H9 (cell line): Measurements from ENCODE around the gene POU2F3. TPM values are rescaled to one million over a fixed set of nuclear protein-coding genes. Genes with fewer than 3 reads are reported as not detected.

Experiments used
- DNase-seq: peaks from one replicate; pipeline ENCODE4 v3.0.0-alpha.2; 2017
- H2AFZ ChIP-seq: one replicate; pipeline ENCODE4 v1.6.1; 2013; ENCODE audit warnings: mild to moderate bottlenecking, low read length, control low read depth, moderate library complexity
- H2AK5ac ChIP-seq: 2 replicates; pipeline ENCODE4 v1.6.1; 2013; ENCODE audit warnings: low read length, control low read depth, mixed read lengths; ENCODE audit not compliant: insufficient read length
- H2BK120ac ChIP-seq: one replicate; pipeline ENCODE4 v1.6.1; 2013; ENCODE audit warnings: low read depth, mild to moderate bottlenecking, low read length, control low read depth, inconsistent platforms; ENCODE audit not compliant: poor library complexity, severe bottlenecking
- H2BK12ac ChIP-seq: 2 replicates; pipeline ENCODE4 v1.6.1; 2013; ENCODE audit warnings: low read length, control low read depth, mixed read lengths, low read depth; ENCODE audit not compliant: insufficient read length
- H2BK15ac ChIP-seq: 2 replicates; pipeline ENCODE4 v1.6.1; 2013; ENCODE audit warnings: low read depth, low read length, control low read depth
- H2BK20ac ChIP-seq: one replicate; pipeline ENCODE4 v1.6.1; 2013; ENCODE audit warnings: low read depth, mild to moderate bottlenecking, low read length, control low read depth, inconsistent platforms; ENCODE audit not compliant: poor library complexity, severe bottlenecking
- H2BK5ac ChIP-seq: 2 replicates; pipeline ENCODE4 v1.6.1; 2013; ENCODE audit warnings: low read length, control low read depth, mixed read lengths; ENCODE audit not compliant: insufficient read length
- H3K14ac ChIP-seq: 2 replicates; pipeline ENCODE4 v1.6.1; 2013; ENCODE audit warnings: low read length, control low read depth; ENCODE audit not compliant: insufficient read depth
- H3K18ac ChIP-seq: 2 replicates; pipeline ENCODE4 v1.6.1; 2013; ENCODE audit warnings: low read depth, mild to moderate bottlenecking, mixed read lengths, low read length, control low read depth; ENCODE audit not compliant: insufficient read length
- H3K23ac ChIP-seq: 2 replicates; pipeline ENCODE4 v1.6.1; 2013; ENCODE audit warnings: low read length, control low read depth, mixed read lengths, low read depth; ENCODE audit not compliant: insufficient read length
- H3K23me2 ChIP-seq: 2 replicates; pipeline ENCODE4 v1.6.1; 2013; ENCODE audit warnings: low read depth, mild to moderate bottlenecking, mixed read lengths, low read length, control low read depth; ENCODE audit not compliant: insufficient read length, poor library complexity, severe bottlenecking
- H3K27ac ChIP-seq: 2 replicates; pipeline ENCODE4 v1.5.1; 2013; ENCODE audit warnings: low read length, control low read depth, mixed read lengths, low read depth; ENCODE audit not compliant: insufficient read length
- H3K27me3 ChIP-seq: 2 replicates; pipeline ENCODE4 v1.6.1; 2013; ENCODE audit warnings: low read length, control low read depth, inconsistent platforms; ENCODE audit not compliant: insufficient read depth
- H3K4ac ChIP-seq: 2 replicates; pipeline ENCODE4 v1.6.1; 2013; ENCODE audit warnings: low read depth, mild to moderate bottlenecking, control low read depth, inconsistent platforms, low read length, moderate library complexity
- H3K4me1 ChIP-seq: 2 replicates; pipeline ENCODE4 v1.6.1; 2013; ENCODE audit warnings: low read length, control low read depth, inconsistent platforms; ENCODE audit not compliant: insufficient read depth
- H3K4me2 ChIP-seq: 2 replicates; pipeline ENCODE4 v1.6.1; 2013; ENCODE audit warnings: low read length, control low read depth, mixed read lengths; ENCODE audit not compliant: insufficient read length, insufficient read depth
- H3K56ac ChIP-seq: 2 replicates; pipeline ENCODE4 v1.6.1; 2013; ENCODE audit warnings: low read depth, mild to moderate bottlenecking, mixed read lengths, low read length, control low read depth; ENCODE audit not compliant: insufficient read length
- H3K79me1 ChIP-seq: 2 replicates; pipeline ENCODE4 v1.6.1; 2013; ENCODE audit warnings: low read depth, mild to moderate bottlenecking, moderate library complexity, low read length, control low read depth, inconsistent platforms; ENCODE audit not compliant: insufficient read depth, poor library complexity, severe bottlenecking
- H3K79me2 ChIP-seq: 2 replicates; pipeline ENCODE4 v1.6.1; 2013; ENCODE audit warnings: low read length, control low read depth, inconsistent platforms; ENCODE audit not compliant: insufficient read depth
- H3K9ac ChIP-seq: 2 replicates; pipeline ENCODE4 v1.6.1; 2013; ENCODE audit warnings: low read length, control low read depth, mixed read lengths; ENCODE audit not compliant: insufficient read length; ENCODE audit errors: extremely low read depth
- H3K9me3 ChIP-seq: one replicate; pipeline ENCODE4 v1.6.1; 2013; ENCODE audit warnings: low read depth, low read length, inconsistent platforms; ENCODE audit not compliant: control insufficient read depth
- H3T11ph ChIP-seq: one replicate; pipeline ENCODE4 v1.6.1; 2013; ENCODE audit warnings: mild to moderate bottlenecking, low read length, control low read depth, inconsistent platforms
- H4K20me1 ChIP-seq: one replicate; pipeline ENCODE4 v1.6.1; 2013; ENCODE audit not compliant: control insufficient read depth, insufficient read length, insufficient read depth
- H4K5ac ChIP-seq: 2 replicates; pipeline ENCODE4 v1.6.1; 2013; ENCODE audit warnings: low read depth, mild to moderate bottlenecking, mixed read lengths, low read length, control low read depth; ENCODE audit not compliant: insufficient read length
- H4K8ac ChIP-seq: replicated peaks from 2 replicates; pipeline ENCODE4 v1.6.1; 2013; ENCODE audit warnings: low read length, control low read depth, mixed read lengths, low read depth; ENCODE audit not compliant: insufficient read length
- H4K91ac ChIP-seq: 2 replicates; pipeline ENCODE4 v1.6.1; 2013; ENCODE audit warnings: low read depth, mild to moderate bottlenecking, moderate library complexity, mixed read lengths, low read length, control low read depth; ENCODE audit not compliant: insufficient read length
- H3K27ac Mint-ChIP-seq, 3 experiments: 2 replicates in 2 of 3; 3 replicates in 1 of 3; pipeline ENCODE4 v1.8.0; 2020 to 2021; ENCODE audit warnings: mixed read lengths in 3 of 3, mild to moderate bottlenecking in 1 of 3, moderate library complexity in 1 of 3
- H3K27me3 Mint-ChIP-seq: 2 replicates; pipeline ENCODE4 v1.8.0; 2021; ENCODE audit warnings: low read depth, mild to moderate bottlenecking, moderate library complexity, mixed read lengths
- H3K36me3 Mint-ChIP-seq, 3 experiments: 2 replicates in 2 of 3; 3 replicates in 1 of 3; pipeline ENCODE4 v1.8.0; 2020 to 2021; ENCODE audit warnings: low read depth in 3 of 3, mixed read lengths in 3 of 3; ENCODE audit not compliant: insufficient read depth in 1 of 3
- H3K4me1 Mint-ChIP-seq, 2 experiments: 2 replicates each; pipeline ENCODE4 v1.8.0; 2020; ENCODE audit warnings: mixed read lengths in 2 of 2
- H3K4me3 Mint-ChIP-seq, 2 experiments: 2 replicates in 1 of 2; 3 replicates in 1 of 2; pipeline ENCODE4 v1.8.0; 2020 to 2021; ENCODE audit warnings: mild to moderate bottlenecking in 2 of 2, mixed read lengths in 2 of 2, moderate library complexity in 1 of 2
- H3K9me3 Mint-ChIP-seq, 2 experiments: 2 replicates in 1 of 2; 3 replicates in 1 of 2; pipeline ENCODE4 v1.8.0; 2020; ENCODE audit warnings: mild to moderate bottlenecking in 2 of 2, mixed read lengths in 2 of 2, moderate library complexity in 1 of 2
- WGBS: extraction: QIAGEN DNeasy Blood & Tissue Kit; methylation state at CpG from one replicate; pipeline ENCODE4 v1.1.7; 2013; ENCODE audit warnings: missing lambda C conversion rate, low lambda C conversion rate, mixed read lengths; ENCODE audit not compliant: insufficient read length; ENCODE audit errors: extremely low coverage; 5-methylcytosine and 5-hydroxymethylcytosine counted together
- total RNA-seq: library from RNA; stranded (reverse); gene quantifications from 2 replicates; pipeline ENCODE4 v1.2.1, GENCODE V29; 2021
- TF ChIP-seq, protein P1 (sequence below): fragments of 200-600 bp; sonication (generic); conservative IDR thresholded peaks from 3 replicates; pipeline ENCODE4 v1.8.0; 2021; ENCODE audit warnings: antibody characterized with exemption, mild to moderate bottlenecking

POU2F3 gene
- total RNA-seq, 1 experiment from 2014 or later = 1.1 TPM

DNA sequence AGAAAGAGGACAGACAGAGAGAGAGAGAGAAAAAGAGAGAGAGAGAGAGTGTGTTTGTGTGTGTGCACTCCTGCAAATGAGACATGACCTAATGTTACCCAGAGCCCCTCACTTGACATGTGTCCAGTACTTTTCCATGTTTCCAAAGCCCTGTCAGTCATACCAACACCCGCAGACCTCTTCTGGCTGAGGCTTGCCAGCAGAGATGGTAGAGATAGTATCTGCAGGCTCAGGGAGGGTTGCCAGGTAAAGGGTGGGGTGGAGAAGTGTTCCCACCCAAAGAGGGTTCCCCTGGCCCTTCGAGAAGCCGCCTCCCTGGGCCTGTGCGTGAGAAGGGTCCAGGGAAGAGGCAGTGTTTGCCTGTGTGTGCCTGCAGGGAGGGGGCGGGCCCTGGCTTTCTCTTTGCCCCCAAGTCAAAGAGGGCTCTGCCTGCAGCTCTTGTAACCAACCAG lies 40.7 kb downstream of the POU2F3 start:
- DNase-seq = no peak
- Histone ChIP-seq H2BK120ac (no peak overlapping the region), H3K56ac (no peak overlapping the region), H3K79me2 (no peaks in the 10 kb centered on the region), H2AFZ (no peak overlapping the region), H2BK15ac (no peak overlapping the region), H3K9me3 (no peaks in the 10 kb centered on the region), H2BK12ac (no peak overlapping the region), H4K5ac (no peak overlapping the region), H3K27me3 (no peaks in the 10 kb centered on the region), H3K9ac (no peak overlapping the region), H2AK5ac (no peak overlapping the region), H2BK5ac (no peak overlapping the region), H3K79me1 (no peaks in the 10 kb centered on the region), H3K18ac (no peak overlapping the region), H3K23me2 (no peaks in the 10 kb centered on the region), H4K8ac (no peak overlapping the region), H3K23ac (no peak overlapping the region), H3K4me1 (no peaks in the 10 kb centered on the region; the same call in 1 of the 2 replicates), H3K14ac (no peak overlapping the region), H3K4ac (no peak overlapping the region), H2BK20ac (no peak overlapping the region), H3K4me2 (no peak overlapping the region), H3K27ac (no peak overlapping the region), H4K20me1 (no peaks in the 10 kb centered on the region), H3T11ph (no peak overlapping the region), H4K91ac (no peak overlapping the region)
- TF ChIP-seq, protein P1, sequence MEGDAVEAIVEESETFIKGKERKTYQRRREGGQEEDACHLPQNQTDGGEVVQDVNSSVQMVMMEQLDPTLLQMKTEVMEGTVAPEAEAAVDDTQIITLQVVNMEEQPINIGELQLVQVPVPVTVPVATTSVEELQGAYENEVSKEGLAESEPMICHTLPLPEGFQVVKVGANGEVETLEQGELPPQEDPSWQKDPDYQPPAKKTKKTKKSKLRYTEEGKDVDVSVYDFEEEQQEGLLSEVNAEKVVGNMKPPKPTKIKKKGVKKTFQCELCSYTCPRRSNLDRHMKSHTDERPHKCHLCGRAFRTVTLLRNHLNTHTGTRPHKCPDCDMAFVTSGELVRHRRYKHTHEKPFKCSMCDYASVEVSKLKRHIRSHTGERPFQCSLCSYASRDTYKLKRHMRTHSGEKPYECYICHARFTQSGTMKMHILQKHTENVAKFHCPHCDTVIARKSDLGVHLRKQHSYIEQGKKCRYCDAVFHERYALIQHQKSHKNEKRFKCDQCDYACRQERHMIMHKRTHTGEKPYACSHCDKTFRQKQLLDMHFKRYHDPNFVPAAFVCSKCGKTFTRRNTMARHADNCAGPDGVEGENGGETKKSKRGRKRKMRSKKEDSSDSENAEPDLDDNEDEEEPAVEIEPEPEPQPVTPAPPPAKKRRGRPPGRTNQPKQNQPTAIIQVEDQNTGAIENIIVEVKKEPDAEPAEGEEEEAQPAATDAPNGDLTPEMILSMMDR = no peak
- Mint-ChIP-seq H3K36me3 (no peaks in the 10 kb centered on the region), H3K27ac (no peak overlapping the region), H3K27me3 (peaks cover 13% of the 10 kb centered on the region), H3K4me1 (peaks cover 11 to 12% of the 10 kb centered on the region in 2 experiments), H3K9me3 (no peaks in the 10 kb centered on the region), H3K4me3 (no peak overlapping the region)
- WGBS = no CpG with 5 or more reads among the region's 5 CpGs
